ENCODE measurements around the gene CBX5.
"Not testable (repeated sequence)": the region's sequence is repeated elsewhere in the genome, so short reads cannot be mapped to it uniquely, and the experiment has no call there.

CBX5 gene

GRCh38 chr12:54265364-54265812, 14.5 kb downstream of the CBX5 start:
- DNase-seq (ENCODE audit: low read depth in 2 of 2) = no peak

GRCh38 chr12:54262403-54262925, 17.5 kb downstream of the CBX5 start:
- DNase-seq (ENCODE audit: low read depth in 2 of 2) = no peak

GRCh38 chr12:54261815-54262402, 18.0 kb downstream of the CBX5 start:
- no peak for DNase-seq (ENCODE audit: low read depth in 2 of 2)

- DNase-seq (ENCODE audit: low read depth in 2 of 2) = no peak
Measured at GRCh38 chr12:54259194-54260011, 20.5 kb downstream of the CBX5 start.

GRCh38 chr12:54258201-54258681, 21.7 kb downstream of the CBX5 start:
- no peak for DNase-seq (ENCODE audit: low read depth in 2 of 2)

- no peak for DNase-seq (ENCODE audit: low read depth in 2 of 2)
Measured at GRCh38 chr12:54257332-54257731, 22.6 kb downstream of the CBX5 start.

- DNase-seq (ENCODE audit: low read depth in 2 of 2) = no peak
Measured at GRCh38 chr12:54253240-54253639, 26.7 kb downstream of the CBX5 start.

GRCh38 chr12:54251667-54252284, 28.1 kb downstream of the CBX5 start:
- DNase-seq (ENCODE audit: low read depth in 2 of 2) = no peak

GRCh38 chr12:54249489-54249888, 30.4 kb downstream of the CBX5 start:
- no peak for DNase-seq (ENCODE audit: low read depth in 2 of 2)

- DNase-seq (ENCODE audit: low read depth in 2 of 2) = no peak
Measured at GRCh38 chr12:54246011-54246641, 33.8 kb downstream of the CBX5 start.

GRCh38 chr12:54240971-54241588, 38.8 kb downstream of the CBX5 start:
- DNase-seq (ENCODE audit: low read depth in 2 of 2) = no peak

GRCh38 chr12:54240129-54240528, 39.8 kb downstream of the CBX5 start:
- no peak for DNase-seq (ENCODE audit: low read depth in 2 of 2)

- no peak for DNase-seq (ENCODE audit: low read depth in 2 of 2)
Measured at GRCh38 chr12:54239620-54240019, 40.3 kb downstream of the CBX5 start.

GRCh38 chr12:54238531-54238930, 41.4 kb downstream of the CBX5 start:
- DNase-seq (ENCODE audit: low read depth in 2 of 2) = no peak

- DNase-seq (ENCODE audit: low read depth in 2 of 2) = no peak
Measured at GRCh38 chr12:54232790-54233189, 47.1 kb downstream of the CBX5 start.

GRCh38 chr12:54231269-54231668, 48.7 kb downstream of the CBX5 start:
- not testable (repeated sequence) for DNase-seq (ENCODE audit: low read depth in 2 of 2)

GRCh38 chr12:54230555-54230954, 49.4 kb downstream of the CBX5 start:
- DNase-seq (ENCODE audit: low read depth in 2 of 2) = no peak

- DNase-seq (ENCODE audit: low read depth in 2 of 2) = no peak
Measured at GRCh38 chr12:54229624-54230212, 50.2 kb downstream of the CBX5 start.

GRCh38 chr12:54228471-54228870, 51.5 kb downstream of the CBX5 start:
- no peak for DNase-seq (ENCODE audit: low read depth in 2 of 2)

- DNase-seq (ENCODE audit: low read depth in 2 of 2) = not testable (repeated sequence)
Measured at GRCh38 chr12:54227927-54228326, 52.0 kb downstream of the CBX5 start.

- no peak for DNase-seq (ENCODE audit: low read depth in 2 of 2)
Measured at GRCh38 chr12:54227376-54227775, 52.5 kb downstream of the CBX5 start.
